Glomerular endothelial cell (primary cell): ENCODE data around the gene SLC41A2. TPM values are rescaled to one million over a fixed set of nuclear protein-coding genes. Genes with fewer than 3 reads are reported as not detected.
"Not testable (repeated sequence)": the region's sequence is repeated elsewhere in the genome, so short reads cannot be mapped to it uniquely, and the experiment has no call there.

Experiments
- DNase-seq: peaks from one replicate; pipeline ENCODE4 v3.0.0-alpha.2; 2011; ENCODE audit warnings: low read depth, low spot score; ENCODE audit errors: extremely low read depth
- total RNA-seq: library from RNA; depleted of rRNA; stranded (reverse); fragments of >200 nt; gene quantifications from 2 replicates; pipeline ENCODE4 v1.2.3, GENCODE V29; 2015

The SLC41A2 gene
- 12.8 and 16.4 TPM in 2 replicates for total RNA-seq

GRCh38 chr12:104958001-104958804, at the start of gene SLC41A2:
SLC41A2 (minus strand) TSS chr12:104958290; CDS start chr12:104928527, 29,763 bp downstream.
- DNase-seq: peak; percentile 27

DNA sequence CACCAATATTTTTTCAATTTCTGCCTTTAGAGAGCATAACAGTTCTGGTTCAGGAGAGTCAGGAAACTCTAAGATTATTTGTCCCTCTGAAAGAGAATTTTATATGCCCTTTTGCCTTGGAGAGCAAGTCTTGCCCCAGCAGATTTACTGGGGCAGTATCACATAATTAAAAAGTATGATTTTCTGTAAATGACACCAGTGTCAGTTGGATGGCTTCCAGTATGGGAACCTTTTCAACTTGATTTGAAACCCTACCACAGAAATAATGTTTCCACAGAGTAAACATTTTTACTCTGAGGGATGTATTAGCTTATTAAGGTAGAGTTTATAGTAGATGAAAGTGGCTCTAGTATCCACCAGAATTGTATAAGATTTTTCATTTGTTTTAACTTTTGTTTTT, 43.4 kb upstream of the SLC41A2 start:
- no peak for DNase-seq

GRCh38 chr12:104999347-104999685, 41.2 kb upstream of the SLC41A2 start:
- no peak for DNase-seq

DNA sequence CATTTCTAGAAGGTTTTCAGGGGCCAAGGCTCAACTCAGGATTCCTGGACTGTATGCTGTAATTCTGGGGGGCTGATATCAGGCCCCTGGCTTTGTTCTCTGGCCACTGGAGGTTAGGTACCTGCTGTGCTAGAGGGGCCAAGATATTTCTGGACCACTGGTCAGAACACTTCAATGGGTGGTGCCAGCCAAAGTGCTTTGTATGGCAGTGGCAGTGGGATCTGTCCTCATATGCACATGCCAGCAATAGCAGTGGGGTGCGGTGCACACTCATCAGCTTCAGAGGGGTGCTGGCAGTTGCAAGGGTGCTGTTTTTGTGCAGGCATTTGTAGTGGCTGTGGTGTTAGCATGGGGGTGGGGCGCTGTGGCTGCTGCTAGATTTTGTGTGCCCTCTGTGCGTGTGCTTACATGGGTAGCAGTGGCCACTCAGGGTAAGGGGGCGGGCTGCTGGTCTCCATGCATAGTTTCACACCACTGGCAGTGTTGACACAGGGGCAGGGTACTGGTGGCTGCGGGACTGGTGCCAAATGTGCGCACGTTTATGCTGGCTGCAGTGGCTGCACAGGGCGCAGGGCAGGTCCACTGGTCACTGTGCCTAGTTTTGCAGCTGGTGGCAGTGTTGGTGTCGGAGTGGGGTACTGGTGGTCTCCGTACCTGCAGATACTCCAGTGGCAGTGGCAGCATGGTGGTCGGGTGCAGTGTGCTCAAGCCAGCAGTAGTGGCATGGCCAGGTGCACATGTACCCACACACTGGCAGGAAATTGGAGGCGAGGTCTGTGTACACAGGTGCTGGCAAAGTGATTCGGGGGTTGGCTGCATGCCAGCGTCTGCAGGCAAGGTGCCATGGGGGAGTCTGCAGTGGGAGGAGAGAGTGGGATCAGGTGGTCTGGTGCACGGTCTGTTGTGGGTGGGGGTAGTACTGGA, 40.6 kb upstream of the SLC41A2 start:
- DNase-seq: no peak

GRCh38 chr12:104997541-104997940, 39.5 kb upstream of the SLC41A2 start:
- DNase-seq: no peak

GRCh38 chr12:104994336-104994735, 36.2 kb upstream of the SLC41A2 start:
- no peak for DNase-seq

DNA sequence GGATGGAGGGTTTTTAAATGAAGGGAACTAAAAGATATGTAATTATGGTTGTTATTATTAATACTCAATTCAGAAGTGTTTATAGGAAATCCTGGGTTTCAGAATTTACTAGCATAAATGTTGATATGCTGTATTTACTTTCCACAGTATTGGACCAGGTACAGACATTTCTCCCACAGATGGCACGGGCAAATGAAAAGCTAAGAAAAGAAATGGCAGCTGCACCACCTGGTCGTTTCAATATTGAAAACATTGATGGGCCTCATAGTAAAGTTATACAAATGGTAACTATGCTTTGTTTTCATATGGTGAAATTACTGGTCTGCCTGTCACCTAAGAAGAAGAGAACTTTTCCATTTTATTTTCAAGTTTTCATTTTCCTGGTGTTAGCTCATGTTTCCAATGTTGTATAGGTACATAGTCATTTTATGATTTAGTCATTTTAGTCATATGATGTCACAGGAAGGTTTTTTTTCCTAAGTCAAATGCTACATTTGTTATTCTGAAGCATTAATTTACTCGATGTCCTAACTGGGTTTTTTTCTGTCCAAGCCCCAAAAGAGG, 33.6 kb upstream of the SLC41A2 start:
- no peak for DNase-seq

- DNase-seq: no peak
Observed at GRCh38 chr12:104990950-104991349, 32.9 kb upstream of the SLC41A2 start.

- DNase-seq: peak; percentile 20
Observed at GRCh38 chr12:104986022-104986941, 28.2 kb upstream of the SLC41A2 start, which contains the start of gene NOPCHAP1. NOPCHAP1 (plus strand) TSS chr12:104986316; CDS start chr12:104986353, 37 bp downstream.

DNA sequence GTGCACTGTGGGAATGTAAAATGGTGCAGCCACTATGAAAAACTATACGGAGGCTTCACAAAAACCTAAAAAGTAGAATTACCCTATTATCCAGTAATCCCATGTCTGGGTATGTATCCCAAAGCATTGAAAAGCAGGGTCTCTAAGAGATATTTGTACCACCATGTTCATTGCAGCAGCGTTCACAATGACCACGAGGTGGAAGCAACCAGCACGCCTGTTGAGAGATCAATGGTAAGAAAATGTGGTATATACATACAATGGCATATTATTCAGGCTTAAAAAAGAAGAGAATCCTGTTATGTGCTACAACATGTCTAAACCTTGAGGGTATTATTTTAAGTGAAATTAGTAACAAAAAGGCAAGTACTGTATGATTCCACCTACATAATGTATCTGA, 27.1 kb upstream of the SLC41A2 start:
- DNase-seq: no peak

- DNase-seq: not testable (repeated sequence)
Observed at GRCh38 chr12:104977688-104978087, 19.6 kb upstream of the SLC41A2 start.

DNA sequence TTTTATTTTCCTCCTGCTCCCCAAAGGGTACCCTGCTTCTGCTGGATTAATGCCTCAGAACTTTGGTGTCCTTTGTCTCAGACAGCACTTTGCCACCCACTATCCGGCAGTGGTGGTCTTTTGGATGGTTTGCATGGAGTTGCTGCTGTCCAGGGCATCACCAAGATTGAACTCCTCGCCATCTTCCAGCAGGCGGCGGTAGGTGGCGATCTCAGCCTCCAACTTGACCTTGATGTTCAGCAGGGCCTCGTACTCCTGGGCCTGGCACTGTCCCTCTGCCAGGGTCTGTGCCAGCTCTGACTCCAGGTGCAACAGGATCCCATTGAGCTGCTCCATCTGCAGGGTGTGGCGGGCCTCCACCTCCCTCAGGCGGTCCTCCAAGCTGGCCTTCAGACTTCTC, 18.6 kb upstream of the SLC41A2 start:
- no peak for DNase-seq

GRCh38 chr12:104975587-104976343, 17.7 kb upstream of the SLC41A2 start:
- no peak for DNase-seq

GRCh38 chr12:104974626-104975290, 16.7 kb upstream of the SLC41A2 start:
- DNase-seq: no peak

- DNase-seq: no peak
Observed at GRCh38 chr12:104973250-104973649, 15.2 kb upstream of the SLC41A2 start.

DNA sequence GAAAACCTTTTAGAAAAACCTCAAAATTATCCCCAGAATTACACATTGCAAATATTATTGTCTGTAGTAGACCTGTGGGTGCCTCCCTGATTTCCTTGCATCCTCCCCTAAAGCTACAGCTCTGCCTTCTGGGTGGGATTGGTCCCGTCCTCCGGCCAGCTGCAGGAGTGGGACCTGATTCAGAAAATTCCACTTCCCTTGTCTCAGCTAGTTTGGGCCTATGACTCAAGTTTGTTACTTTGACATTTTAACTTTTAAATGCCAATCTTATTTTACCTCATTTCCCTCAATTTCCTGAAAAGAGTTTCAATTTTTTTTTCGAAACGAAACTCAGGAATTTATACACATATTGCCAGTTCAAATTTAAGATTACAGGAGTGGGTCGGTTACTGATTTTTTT, 13.2 kb upstream of the SLC41A2 start:
- DNase-seq: no peak

DNA sequence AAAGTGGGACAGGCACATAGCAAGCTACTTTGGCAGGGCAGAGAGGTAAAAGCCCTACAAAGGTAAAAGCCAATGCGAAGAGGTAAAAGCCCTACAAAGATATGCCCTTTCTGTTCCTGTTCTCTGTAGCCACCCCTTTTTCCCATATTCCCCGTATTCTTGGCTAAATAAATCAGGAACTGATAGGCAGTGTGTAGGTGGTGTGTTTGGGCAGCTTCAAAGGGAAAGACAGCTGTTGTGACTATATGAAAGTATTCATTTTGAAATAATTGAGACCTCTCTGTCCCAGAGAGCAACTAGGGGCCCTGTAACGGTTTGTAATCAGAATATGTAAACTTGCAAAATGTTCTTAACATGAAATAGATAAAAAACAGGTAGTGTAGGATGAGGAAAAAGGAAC, 11.3 kb upstream of the SLC41A2 start:
- DNase-seq: no peak

DNA sequence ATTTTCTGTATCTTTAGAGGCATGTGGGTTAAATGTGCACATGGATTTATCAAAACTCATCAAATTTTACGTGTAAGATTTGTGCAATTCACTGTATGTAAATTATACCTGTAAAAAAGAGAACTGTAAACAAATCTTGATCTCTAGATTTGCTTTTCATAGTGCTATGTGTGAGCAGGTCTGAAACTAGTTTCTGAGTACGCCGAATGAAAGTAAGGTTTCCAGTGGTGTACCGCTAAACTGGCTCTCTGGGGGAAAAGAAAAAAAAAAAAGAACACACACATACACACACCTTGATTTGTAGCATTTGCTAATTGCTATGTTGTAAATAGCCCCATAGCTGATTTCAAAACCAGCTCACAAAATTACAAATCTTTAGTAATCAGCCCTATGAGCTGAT, 8.6 kb upstream of the SLC41A2 start:
- DNase-seq: no peak

DNA sequence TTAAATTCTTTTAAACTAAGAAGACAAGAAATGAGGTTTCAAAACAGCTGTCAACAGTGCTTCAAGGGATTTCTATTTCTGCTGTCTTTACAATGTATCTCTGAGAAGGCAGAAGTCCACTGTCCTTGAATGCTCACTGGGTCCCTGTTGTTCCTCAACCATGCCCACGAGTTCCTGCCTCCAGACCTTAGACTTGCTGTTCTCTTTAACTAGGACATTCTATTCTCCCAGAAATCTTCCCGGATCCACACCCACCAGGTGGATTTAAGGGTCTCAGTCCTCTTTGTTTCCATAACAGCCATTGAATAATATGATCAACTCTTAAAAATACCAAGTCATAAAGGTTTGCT, 6.7 kb upstream of the SLC41A2 start:
- DNase-seq: no peak
